GM19452 (cell line): Measurements from ENCODE around the gene INCA1.

Source experiments
- ATAC-seq: cut with Tn5 transposase; IDR thresholded peaks from one replicate; pipeline ENCODE4 v1.9.1; 2021; ENCODE audit not compliant: unreplicated experiment

Gene INCA1

GRCh38 chr17:5011928-5012327, 14.6 kb upstream of the INCA1 start:
- peak; percentile 51 for ATAC-seq

DNA sequence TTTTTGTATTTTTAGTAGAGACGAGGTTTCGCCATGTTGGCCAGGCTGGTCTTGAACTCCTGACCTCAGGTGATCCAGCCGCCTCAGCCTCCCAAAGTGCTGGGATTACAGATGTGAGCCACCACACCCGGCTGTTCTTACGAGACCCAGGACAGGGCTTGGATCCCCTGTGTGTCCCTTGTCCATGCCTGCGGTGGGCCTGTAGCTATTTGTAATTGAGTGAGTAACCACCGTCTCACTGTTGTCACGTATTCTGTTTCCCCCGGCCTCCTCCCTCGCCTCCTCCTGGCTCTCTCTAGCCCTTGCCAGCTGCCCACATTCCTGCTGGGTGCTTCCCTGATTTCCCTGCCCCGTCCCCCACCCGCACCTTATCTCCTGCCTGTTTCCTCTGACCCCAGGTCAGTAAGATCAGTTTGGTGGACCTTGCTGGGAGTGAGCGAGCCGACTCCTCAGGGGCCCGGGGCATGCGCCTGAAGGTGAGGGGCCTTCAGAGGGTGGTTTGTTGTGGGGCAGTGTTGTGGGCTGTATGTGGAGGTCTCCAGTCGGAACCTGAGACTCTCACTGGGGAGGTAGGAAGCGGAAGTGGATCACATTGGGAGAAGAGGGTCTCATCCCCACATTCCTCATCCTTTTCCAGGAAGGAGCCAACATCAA, 6.0 kb upstream of the INCA1 start:
- no peak for ATAC-seq

GRCh38 chr17:5002121-5002788, 4.9 kb upstream of the INCA1 start:
- ATAC-seq: no peak

DNA sequence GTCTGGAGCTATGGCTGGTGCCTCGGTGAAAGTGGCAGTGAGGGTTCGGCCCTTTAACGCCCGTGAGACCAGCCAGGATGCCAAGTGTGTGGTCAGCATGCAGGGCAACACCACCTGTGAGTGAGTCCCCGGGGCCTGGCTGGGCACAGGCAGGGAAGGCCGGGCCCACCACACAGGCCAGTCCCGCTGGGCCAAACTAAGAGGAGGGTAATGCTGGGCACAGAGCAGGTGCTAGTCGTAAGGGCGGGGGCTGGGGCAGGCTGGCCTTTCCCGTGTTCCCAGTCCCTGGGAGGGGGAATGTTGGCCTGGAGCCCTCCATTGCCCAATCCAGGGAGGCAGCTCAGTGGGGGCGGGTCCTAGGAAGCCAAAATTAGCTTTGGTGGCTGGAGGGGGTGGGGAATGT, 2.9 kb upstream of the INCA1 start:
- ATAC-seq: no peak

GRCh38 chr17:4999430-5000093, 2.2 kb upstream of the INCA1 start:
- ATAC-seq: no peak

DNA sequence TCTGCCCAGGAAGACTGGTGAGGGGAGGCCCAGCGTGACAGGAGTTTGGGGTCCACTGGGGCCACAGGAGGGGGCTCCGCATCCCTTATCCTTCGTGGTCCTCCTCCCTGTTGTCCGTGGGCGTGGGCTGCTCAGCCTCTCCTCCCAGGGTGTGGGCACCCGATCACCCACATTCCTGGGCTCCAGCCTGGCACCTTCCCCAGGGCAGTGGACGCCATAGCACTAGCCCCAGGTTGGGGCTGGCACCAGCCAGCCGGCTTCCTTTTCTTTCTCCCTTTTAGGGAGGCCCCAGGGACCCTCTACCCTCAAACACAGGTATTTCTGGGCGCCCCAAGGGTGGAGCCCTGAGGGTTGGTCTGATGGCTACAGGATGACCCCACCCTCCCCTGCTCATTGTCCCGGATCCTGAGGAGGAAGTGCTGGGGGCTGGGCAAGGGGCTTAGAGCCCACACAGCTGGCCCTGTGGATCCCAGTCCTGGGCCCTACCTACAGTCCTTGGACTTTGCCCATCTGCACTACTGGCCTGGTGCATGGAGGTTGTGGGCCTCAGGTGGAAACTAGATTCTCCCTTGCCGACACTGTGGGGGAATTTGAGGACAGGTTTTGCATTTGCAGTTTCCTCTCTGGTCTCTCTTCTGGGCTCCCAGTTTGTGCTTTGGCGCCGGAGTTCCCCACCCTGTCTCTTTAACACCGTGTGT, 1.6 kb upstream of the INCA1 start:
- ATAC-seq: no peak

GRCh38 chr17:4998027-4998731, 857 bp upstream of the INCA1 start:
- no peak for ATAC-seq

GRCh38 chr17:4994081-4994595, 3.2 kb downstream of the INCA1 start:
- no peak for ATAC-seq

GRCh38 chr17:4987767-4988567, 9.4 kb downstream of the INCA1 start:
- ATAC-seq: no peak

- peak; percentile 76 for ATAC-seq
Measured at GRCh38 chr17:4986951-4987766, 10.2 kb downstream of the INCA1 start, which contains the start of gene CAMTA2. Gene CAMTA2 (minus strand): TSS chr17:4987675. CDS start chr17:4986222, 1,453 bp downstream.

- no peak for ATAC-seq
Measured at GRCh38 chr17:4986403-4986802, 10.9 kb downstream of the INCA1 start.

DNA sequence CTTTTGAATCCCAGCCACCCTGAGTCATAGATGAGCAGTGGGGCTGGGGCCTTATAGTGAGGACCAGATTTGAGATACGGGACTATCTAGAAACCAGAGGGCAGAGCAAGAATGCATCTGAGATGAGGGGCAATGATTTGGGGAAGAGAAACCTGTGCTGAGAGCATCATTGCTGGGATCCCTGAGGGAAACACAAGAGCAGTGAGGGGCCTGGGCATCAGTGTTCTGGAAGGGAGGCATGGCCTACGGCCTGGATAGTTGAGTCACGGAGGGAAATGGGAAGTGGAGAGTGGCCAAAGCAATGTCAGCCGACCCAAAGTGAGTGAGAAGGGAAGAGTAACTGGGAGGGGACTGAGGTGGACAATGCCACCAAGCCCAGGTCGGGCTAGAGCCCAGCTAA, 15.0 kb downstream of the INCA1 start:
- ATAC-seq: no peak

DNA sequence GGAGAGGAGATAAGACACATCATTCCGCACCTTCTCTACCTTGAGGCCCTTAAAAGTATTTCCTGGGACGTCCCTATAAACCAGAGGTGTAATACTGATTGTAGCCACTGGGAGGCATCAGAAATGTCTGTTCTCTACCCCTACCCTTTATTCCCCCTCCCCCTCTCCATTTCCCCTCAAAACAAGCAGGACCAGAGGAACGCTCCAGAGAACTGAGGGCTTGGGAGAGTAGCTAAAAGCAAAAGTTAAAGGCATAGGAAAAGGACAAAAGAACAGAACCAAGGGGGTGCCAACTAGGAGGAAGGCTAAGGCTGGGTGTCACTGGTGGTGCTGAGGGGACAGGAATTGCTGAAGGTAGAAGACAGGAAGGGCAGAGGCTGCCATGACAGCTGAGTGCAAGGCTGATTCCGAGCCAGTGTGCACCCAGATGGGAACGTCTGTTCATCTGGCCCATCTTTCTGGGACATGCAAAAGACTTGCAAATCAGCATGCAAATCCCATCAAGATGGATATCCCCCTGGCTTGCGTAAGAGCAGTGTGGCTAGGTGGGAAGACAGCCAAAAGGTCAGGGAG, 16.6 kb downstream of the INCA1 start:
- no peak for ATAC-seq

DNA sequence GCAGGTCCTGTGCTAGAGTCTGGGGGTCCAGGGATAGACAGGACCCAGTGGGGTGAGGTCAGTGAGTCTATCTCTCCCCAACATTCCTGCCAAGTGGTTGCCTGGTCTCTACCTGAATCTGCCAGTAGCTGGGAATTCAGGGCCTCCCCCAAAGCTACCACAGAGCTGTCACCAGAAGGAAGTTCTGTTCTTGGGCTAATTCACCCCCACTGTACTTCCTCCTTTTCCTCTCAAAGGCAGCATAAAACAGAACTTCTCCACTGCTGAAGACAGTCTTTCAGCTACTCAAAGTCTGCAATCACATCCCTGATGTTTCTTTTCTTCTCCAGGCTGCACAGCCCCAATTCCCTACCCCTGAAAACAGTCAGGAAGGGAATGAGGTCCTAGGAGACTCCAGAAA, 18.6 kb downstream of the INCA1 start:
- no peak for ATAC-seq

GRCh38 chr17:4974115-4974670, 23.1 kb downstream of the INCA1 start:
- no peak for ATAC-seq

DNA sequence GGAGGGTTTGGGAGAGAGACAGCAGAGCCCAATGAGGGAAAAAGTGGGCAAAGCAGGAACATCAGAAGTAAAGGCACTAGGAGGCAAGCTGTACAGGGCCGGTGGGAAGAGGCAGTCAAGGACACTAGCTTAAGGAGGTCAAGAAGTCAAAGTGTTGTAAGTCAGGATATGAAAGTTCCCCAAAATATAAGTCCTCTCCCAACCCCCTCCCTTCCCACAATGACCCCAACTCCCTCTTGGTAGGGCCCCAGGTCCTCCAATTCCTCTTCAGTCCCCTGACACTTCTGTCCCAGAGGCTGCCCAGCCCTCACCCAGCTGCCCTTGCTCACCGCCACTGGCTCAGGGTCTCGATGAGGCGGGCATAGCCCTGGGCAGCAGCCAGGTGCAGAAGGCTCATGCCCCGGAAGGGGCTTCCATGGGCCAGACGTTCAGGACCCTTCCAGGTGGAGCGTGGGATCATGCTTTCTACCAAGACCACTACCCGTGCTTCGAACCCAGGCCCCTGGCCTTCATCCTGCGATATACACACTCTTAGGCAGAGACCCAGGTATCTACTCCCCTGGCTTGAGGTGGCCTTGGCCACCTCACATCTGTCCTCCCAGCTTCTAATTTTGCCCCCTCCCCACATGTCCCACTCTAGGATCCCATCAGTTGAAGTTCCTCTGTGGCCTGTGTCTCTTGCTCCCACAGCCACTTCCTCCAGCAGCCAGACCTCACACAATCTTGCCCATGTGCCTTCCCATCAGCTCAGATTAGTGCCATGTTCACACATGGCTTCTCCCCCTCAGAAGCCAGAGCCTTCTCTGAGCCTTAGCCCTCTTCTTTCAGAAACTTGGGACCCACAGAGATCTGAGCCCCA, 23.8 kb downstream of the INCA1 start:
- no peak for ATAC-seq

GRCh38 chr17:4972752-4973151, 24.6 kb downstream of the INCA1 start:
- no peak for ATAC-seq

DNA sequence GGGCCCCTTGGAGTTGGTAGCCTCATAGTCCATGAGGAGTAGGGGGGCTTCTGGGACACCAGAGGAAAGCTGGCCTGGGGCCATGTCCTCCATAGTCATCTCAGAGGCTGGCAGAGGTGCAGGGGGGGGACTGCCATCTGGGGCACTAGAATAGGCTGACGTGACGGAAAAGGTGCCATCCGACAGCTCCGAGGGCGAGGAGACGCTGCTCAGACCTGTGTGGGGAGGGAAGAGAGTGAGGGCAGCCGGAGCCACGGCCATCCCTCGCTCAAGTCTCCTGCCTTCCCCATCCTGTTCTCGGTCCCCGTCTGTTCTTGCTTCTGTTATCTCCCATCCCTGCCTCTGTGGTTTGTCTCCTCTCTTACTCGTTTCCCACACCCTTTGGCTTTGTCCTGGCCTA, 25.0 kb downstream of the INCA1 start:
- ATAC-seq: no peak
